NCI-H146 treated with DMSO at 0.1 percent for 48 hours (cell line): ENCODE results near the gene CCNY.

Experiments used
- DNase-seq: peaks from one replicate; lab custom pipeline; 2025; ENCODE audit not compliant: unreplicated experiment; lab: John Stamatoyannopoulos, UW

The CCNY gene

DNA sequence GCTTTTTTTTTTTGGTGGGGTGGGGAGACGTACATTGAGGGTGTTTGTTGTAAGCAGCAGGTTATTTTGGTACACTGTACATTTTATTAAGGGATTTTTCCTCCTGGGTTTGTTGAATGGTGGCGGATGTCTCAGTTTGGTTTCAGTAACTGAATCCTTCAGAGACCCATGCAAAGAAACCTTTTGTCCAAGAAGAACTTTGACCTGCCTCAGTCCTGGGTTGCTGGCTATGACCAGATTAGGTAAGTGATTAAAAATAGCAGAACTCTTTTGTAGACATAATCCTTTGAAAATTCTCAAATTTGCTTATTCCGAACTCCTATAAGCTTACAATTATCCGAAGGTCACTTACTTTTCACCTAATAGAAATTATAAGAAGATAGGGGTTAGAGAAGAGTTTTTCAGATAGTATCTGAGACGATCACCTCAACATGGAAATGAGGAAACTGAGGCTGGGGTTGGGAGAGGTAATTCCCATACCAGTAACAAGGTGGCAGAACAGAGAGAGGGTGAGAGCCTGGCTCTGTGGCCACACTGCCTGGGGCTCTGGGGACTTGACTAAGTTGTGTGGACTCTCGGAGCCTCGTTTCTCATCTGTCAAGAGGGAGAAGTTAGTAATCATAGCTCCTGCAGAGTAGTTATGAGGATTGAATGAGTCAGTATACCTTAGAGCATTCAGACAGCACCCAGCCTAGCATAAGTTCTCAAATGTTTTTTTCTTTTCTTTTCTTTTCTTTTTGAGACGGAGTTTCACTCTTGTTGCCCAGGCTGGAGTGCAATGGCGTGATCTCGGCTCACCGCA, 87.4 kb downstream of the CCNY start:
- no peak for DNase-seq

DNA sequence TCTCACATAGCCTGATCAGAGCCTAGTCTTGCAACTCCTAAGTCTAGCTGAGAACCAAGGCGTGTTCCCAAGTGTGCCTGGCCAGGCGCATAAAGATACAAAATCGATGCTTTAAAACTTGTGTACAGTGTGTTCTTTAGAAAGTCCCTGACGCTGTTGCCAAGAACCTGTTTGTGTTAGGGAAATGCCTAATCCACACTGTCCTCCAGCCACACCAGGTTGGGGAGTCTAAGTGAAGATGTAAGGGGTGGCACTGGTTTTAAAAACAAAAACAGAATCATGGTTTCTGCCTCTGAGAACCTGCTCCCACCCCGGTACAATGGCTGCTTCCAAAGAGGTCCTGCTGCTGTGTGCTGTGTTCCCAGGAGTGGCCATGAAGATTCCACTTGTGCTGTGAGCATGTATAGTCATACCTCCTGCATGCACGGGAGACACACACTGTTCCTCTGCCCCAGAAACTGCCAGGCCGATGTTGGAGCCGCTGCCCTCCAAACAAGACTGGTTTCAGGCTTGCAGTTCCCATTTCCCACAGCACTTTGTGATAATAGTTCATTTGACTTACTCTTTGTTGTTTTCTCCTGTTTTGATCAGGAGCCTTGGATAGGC, 88.5 kb downstream of the CCNY start:
- DNase-seq, result no peak

DNA sequence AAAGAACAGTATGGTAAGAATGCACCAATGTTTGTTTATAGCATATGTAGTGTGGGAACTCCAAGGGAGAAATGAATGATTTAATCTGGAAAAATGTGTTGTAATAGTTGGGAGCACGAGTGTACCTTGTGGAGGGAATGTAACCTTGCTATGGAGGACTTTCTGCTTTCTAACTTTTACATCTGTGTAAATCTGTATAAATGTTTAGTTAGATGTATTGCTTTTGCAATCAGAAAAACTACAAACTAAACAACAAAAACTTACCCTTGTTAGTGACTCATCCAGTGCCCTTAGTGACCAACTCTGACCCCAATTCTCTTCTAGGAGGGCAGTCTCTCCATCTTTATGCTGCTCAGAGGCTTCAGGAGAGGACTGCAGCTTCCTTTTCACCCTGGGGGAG, 89.3 kb downstream of the CCNY start:
- no peak for DNase-seq

DNA sequence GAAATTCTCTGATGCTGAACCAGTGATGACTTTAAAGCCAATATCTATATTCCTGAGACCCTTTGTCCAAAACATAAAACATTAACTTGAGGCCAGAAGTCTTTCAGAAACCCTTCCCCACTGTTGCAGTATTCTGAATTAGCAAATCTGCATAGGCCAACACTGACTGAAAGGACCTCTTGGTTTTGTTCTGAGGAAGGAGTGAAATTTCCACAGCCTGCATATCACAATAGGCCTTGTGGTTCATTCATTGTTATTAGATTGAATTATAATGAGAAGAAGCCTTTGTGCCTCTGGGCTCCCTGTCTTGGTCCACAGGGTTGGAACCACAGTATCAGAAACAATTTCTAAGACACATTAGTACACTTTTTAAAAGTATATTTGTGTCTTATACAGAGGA, 90.3 kb downstream of the CCNY start:
- no peak for DNase-seq

DNA sequence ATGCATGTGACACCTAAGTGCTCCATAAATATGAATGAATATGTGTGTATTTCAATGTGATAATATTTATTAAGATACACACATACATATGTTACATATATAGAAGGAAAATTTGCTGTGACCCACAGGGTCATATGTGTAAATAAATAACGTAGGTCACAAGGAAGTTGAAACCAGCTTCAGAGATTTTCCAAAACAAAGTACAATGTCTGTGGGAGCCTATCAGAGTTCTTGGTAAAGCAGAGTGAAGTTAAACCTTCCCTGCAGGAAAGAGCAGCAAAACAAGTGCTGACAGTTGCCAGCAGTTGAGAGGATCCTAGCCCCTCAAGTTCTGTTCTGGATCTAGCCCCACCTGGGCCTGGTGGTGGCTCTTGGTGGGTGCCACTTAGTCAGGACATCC, 91.2 kb downstream of the CCNY start:
- no peak for DNase-seq

DNA sequence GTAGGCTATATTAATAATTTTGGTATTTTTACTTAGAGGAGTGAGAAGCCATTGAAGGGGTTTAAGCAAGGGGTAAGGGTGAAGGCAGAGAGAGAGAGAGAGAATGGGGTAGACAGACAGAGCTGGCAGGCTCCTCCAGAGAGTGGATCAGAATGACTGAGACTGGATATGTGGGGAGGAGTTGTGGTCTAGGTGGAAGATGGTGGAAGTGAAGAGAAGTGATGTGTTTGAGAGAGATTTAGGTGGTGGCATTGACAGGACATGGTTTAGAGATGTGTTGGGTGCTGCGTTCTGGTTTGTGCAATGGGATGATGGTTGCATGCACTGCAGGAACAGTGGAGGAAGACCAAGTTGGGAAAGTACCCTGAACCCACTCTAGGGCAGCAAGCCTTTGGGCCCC, 92.2 kb downstream of the CCNY start:
- no peak for DNase-seq

DNA sequence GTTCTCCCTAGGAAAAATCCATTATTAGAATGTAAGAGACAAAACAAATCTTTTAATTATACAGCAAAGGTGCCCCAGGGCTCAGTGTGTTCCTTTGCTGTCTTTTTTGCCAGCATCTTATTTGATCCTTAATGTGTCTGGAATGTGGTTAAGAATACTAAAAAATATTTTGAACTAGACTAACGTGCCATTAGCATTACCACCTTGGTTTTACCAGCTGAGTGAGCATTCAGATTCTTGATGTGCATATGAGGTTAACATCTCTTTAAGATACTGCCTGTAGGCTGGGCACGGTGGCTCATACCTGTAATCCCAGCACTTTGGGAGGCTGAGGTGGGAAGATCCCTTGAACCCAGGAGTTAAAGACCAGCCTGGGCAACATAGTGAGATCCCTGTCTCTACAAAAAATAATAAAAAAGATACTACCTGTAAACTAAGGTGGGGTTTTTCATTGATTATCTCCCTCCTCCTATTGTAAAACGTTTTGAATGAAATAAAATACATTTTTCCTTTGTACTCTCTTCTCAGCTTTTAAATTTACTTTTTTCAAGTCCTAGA, 96.6 kb downstream of the CCNY start:
- DNase-seq, result no peak

DNA sequence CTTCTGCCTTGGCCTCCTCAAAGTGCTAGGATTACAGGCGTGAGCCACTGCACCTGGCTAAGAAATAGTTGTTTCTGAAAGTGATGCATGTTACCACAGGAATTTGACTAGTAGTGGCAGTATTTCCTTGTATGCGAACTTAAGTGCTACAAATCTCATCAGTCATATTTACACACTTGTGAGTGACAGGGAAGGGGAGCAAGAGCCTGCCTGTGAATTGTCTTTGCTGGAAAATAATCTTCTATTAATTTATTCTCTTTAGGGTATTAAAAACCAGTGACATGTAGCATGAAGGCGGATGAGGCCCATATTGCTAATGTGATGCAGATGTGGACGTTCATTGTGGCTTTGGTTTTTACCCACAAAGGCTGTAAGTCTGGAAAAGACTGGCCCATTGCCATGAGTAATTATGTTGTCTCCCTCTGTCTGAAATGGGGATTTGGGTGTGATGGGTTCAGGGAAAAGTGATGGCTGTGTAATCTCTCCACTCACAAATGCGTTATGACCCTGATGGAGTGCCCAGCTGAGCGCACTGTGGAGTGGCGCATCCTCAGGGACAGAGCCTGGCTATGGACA, 97.6 kb downstream of the CCNY start:
- no peak for DNase-seq

DNA sequence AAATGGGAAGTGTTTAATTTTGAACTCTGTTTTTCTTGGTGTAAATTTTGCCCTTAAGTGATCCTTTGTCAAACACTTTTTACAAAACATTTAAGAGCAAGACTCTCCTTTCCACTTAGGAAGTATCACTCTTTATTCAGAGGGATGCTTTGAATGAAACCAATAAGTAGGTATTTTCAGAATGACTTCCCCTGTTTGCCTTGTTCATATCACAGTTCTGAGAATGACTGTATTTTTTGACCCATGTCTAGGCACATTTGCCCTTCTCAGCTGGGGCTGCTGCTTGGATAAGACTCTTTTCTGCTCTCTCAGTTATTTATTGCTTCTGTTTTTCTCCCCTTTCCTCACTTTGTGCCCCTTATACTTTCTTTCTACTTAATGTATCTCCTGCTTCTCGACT, 98.2 kb downstream of the CCNY start:
- DNase-seq, result no peak

DNA sequence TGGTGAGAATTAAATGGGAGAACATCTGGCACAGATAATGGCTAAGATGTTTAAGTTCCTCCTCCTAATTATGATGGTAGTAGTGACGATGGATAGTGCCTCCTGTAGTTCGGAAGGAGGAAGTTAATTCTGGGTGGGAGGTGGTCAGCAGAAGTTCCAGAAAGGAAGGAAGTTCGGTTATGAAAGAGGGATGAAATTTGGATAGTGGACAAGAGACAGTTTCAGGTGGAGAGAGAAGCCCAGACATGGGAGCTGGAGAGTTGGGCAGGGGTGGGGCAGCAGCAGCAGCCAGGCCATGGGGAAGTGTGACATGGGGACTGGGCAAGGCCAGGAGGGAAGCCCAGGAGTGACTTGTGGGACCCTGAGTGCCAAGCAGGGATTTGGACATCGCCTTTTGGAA, 99.5 kb downstream of the CCNY start:
- no peak for DNase-seq

DNA sequence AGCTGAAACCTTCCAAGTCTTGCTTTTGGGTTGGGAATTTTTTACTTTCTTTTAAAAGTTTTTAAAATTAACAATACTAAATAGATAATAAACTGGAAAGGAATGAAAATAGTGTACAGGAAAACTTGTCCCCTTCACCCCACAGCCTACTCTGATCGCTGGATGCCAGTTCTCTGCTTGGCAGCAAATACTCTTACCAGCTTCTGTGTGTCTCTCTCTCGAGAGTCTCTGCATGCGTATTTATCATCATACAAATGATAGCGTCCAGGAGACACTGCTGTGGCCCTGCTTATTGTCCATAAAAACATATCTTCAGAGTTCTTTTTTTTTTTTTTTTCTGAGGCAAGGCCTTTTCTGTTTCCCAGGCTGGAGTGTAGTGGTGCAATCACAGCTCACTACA, 101.5 kb downstream of the CCNY start:
- DNase-seq, result no peak

DNA sequence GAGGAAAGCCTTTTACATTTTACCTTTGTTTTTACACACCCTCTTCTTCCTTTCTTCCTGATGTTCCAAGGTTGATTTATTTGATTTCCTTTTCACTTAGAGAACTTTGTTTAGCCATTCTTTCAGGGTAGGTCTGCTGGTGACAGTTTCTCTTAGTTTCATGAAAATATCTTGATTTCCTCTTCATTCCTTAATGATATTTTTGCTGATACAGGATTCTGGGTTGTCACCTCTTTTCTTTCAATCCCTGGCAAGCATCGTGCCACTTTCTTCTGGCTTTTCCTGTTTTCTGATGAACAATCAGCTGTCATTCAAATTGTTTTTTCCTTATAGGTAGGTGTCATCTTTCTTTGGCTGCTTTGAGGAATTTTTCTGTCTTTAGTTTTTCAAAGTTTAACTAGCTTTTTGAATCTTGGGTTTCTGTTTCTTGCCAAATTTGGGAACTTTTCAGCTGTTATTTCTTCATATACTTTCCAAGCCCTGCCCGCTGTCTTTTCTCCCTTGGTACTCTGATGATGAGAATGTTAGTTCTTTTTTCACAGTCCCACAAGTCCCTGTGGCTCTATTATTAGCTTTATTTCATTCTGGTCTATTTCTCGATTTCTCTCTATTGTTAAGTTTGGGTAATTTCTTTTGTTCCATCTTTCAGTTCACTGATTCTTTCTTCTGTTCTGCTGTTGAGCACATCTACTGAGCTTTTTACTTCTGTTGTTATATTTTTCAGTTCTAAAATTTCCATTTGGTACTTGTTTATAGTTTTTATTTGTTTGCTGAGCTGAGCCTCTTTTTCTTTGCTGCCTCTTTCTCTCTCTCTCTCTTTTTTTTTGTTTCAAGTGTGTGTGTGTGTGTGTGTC, 102.6 kb downstream of the CCNY start:
- DNase-seq, result no peak

DNA sequence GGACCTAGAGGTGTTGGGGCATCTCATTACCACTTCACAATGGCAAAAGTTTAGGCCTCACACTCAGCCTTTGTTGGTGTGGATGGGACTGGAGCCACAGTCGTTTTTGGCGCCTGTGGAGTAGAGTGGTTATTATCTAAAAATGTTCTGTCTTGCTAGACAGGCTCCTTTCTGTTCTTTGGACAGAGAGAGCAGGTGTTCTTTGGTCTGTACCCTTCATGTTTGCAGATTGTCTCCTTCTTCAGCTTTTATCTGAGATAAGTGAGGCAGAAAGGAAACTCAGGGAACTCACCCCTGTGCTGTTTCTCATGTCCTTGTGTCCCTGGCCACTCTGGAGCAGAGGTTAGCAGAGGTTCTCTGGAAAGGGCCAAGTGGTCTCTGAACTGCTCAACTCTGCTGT, 103.7 kb downstream of the CCNY start:
- no peak for DNase-seq

DNA sequence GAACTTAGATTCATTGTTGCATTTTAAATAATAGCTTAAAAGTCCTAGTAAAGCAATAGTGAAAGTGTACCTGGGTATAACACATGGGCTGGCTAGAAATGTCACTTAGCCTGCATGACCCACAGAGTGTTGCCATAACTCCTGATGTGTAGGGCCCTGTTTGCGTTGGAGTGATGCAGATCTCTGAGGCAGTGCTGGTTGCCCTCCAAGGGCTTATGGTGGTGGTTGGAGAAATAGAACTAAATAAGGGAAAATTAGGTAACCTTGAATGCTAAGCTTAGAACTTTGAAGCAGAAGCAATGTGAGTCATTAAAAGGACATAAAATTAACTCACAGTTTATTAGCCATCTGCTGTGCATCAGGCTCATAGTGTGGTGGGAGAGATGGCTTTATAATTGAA, 105.7 kb downstream of the CCNY start:
- no peak for DNase-seq

DNA sequence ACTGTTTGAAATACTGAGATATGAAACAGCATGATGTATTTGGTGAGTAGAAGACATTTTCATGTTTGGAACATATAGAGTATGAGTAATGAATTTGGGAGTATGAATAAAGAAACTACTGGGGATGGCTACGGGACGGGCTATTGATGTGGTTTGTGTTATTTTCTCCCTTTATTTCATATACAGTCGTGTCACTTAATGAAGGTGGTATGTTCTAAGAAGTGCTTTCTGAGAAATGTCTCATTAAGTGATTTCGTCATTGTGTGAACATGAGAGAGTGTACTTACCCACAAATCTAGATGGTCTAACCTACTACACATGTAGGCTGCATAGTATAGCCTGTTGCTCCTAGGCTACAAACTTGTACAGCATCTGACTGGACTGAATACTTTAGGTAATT, 106.3 kb downstream of the CCNY start:
- DNase-seq, result no peak

DNA sequence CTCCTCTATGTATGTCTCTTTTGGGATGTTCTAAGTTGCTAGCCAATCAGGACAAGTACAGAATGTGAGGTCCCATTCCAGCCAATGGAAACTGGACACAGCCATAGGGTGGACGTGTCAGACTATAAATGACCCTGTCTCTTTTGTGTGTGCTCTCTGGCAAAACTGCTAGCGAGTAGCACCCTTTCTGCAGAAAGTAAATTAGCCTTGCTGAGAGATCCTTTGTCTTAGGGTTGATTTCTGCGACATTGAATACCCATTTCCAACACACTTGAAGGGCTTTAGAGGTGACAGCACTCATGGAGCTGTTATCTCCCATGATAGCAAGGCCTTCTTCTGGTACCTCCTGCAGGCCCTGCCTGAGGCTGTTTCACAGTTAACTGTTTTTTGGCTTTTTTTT, 107.5 kb downstream of the CCNY start:
- DNase-seq, result no peak

DNA sequence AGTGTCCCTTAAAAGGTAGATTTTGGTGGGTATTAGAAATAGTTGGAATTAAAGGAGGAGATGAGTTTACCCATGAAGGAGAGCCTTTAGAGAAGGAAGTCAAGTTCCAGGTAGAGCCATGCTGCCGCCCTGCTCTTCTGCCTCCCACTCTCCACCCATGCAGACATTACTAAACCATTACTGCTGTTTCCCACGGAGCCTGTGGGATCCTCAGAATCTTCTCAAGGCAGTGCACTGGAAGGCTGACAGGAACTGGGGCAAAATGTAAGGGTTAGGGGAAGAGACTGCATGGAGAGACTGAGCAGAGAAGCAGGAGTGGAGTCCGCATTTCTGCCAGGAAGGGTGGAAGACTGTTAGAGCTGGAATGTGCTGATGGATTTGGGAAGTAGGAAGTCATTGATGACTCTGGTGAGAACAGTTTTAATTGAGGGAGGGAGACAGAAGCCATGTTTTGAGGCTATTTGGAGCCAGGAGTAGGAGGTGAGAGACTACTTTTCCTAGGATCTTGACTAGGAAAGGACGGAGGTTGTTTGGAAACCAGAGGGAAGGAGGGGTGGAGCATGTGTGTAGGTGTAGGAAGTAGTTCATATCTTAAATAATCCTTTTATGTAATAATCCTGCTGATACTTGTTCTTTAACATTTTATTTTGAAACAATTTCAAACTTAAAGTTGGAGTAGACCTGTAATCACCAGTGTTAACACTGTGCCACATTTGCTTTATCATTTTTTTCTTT, 109.0 kb downstream of the CCNY start:
- no peak for DNase-seq

DNA sequence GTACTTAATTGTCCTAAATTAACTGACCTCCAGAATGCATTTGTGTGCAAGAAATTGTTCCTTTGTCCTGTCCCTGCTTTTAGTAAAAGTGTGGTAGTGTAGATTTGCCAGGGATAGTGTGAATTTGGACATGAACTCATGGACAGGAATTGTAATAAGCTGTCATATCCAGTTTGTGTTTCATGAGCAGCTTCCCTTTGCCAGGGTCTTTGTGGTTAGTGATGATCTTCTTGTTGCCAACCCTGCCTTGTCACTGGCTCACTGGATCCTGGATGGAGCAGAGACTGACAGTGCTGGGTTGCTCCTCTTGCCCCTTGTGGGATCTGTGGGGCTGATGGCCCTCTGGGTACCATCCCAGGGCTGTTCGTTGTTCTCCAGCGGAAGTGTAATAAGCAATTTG, 110.1 kb downstream of the CCNY start:
- no peak for DNase-seq

DNA sequence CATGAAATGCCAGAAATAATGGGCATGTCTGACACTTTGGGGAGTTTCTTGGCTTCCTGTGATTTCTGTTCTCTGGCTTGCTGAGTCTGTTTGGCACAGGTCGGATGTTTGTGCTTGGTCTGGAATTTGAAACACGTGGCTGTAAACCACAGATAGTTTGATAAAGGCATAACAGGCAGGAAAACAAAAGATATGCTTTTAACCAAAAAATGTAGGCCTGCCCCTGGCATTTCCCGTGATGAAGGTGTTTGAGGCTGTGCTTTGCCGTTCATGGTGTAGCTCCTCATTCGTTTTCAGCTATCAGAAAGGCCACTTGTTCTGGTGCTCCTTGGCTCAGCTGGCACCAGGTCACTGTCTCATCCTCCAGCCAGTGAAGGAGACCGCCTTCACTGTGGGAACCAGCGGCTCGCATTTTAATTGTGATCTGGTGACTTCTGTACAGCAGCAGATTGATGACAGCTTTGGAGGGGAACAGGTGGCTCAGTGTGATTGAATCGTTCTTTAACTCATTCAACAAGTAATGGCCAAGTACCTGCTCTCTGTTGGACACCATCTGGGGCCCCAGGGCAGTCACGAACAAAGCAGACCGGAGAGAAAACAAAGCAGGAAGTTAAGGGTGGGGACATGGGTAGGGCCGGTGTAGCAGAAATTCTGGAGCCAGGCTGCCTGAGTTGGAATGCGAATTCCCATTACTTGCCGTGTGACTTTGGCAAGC, 111.5 kb downstream of the CCNY start:
- DNase-seq, result peak; percentile 87
